ENCODE measurements around the gene IL1RAPL1.
"Not testable (repeated sequence)": the region's sequence is repeated elsewhere in the genome, so short reads cannot be mapped to it uniquely, and the experiment has no call there.

The IL1RAPL1 gene

GRCh38 chrX:29285664-29286063, 698.4 kb downstream of the IL1RAPL1 start:
- DNase-seq, result no peak

DNA sequence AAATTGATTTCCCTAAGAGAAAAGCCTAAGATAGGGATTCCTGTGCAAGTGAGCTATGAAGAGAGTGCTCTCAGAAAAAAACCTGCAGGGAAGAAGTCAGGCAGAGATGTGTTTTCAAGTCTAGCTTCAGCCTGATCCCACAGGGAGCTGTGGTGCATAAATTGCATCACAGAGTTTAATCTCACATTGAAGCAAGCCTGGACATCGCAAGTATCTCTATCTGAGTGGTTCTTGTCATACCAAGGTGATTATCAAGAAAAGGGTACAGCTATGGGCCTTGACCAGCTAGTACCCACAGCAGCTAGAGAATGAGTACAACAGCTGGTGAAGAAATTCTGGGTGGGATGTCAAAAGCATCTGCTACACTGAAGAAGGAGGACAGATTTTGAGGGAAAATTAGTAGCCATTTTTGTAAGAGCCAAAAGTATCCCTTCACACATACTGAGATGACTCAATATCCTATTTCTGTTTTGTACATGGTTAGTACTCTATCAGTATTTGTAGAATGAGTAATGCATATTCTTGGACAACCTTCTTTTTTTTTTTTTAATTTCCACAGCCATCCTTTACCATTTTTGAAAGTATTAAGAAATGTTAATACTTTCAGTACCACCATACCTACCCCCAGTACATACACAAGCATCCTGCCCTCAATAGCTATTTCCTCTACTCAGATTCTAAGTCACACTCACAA, 708.9 kb downstream of the IL1RAPL1 start:
- peak; percentile 32 for DNase-seq

DNA sequence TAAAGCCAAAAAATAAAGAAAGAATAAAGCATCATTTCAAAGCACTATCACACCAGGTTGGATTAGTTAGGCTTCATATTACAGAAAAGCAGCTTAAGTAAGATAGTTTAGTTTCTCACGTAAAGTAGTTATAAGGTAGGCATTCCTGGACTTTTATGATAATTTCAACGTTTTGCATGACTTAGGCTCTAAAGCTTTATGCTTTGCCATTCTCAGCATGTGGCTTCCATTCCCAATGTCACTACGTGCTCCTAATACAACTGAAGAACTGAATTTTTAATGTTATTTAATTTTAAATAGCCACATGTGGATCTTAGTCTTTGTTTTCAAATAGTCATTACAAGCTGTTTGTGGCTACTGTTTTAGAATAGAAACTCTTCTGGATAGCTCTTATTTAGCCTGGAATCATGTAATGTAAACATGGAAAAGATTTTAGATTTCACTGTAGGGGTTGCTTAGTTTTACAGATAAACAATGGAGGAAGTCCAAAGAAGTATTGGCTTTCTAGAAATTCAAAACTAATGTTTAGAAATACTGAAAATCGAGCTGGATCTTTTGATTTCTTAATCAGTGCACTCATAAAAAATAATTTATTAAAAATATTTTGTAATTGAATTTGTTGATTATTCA, 710.0 kb downstream of the IL1RAPL1 start:
- DNase-seq, result no peak

DNA sequence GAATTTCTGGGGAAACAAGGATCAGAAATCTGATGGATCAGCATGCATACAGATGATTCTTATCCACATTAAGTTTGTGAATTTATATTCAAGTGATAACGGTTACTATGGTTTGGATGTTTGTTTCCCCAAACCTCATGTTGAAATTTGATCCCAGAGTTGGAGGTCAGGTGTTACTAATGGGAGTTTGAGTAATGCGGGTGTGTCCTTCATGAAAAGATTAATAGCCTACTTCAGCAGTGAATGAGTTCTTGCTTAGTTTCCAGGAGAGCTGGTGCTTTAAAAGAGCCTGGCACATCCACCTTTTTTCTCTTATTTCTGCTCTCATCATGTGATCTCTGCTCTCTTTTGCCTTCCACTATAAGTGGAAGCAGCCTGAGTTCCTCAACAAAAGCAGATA, 712.4 kb downstream of the IL1RAPL1 start:
- DNase-seq, result no peak

GRCh38 chrX:29308726-29309125, 721.5 kb downstream of the IL1RAPL1 start:
- no peak for DNase-seq

DNA sequence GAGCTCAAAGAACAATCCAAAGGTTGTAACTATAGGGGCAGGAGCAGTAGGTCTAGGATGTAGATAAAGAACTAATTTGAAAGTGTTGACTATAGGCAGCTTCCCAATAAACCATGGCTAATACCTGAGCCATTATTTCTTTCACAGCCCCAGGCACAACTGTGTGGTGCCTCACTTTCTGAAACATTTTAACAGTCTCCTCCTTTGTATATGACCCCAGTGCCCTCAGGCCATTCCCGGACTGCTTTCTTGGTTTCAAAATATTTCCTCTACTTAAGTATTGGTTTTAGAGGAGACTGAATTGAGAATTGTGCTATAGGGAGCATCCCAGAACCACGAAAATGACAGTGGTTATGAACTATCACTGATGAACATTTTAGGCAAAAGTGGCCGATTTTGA, 728.7 kb downstream of the IL1RAPL1 start:
- DNase-seq, result no peak

- DNase-seq, result peak; percentile 81
Observed at GRCh38 chrX:29318012-29318411, 730.8 kb downstream of the IL1RAPL1 start.

DNA sequence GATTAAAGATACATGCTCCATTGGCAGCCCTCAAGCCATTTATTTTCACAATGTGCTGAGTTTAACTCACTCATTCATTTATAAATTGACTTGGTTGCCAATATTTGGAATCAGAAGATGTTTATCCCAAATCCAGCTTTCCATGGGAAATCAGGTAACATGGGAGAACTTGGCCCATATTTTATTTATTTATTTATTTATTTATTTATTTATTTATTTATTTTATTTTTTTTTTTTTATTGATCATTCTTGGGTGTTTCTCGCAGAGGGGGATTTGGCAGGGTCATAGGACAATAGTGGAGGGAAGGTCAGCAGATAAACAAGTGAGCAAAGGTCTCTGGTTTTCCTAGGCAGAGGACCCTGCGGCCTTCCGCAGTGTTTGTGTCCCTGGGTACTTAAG, 745.2 kb downstream of the IL1RAPL1 start:
- DNase-seq, result not testable (repeated sequence)

DNA sequence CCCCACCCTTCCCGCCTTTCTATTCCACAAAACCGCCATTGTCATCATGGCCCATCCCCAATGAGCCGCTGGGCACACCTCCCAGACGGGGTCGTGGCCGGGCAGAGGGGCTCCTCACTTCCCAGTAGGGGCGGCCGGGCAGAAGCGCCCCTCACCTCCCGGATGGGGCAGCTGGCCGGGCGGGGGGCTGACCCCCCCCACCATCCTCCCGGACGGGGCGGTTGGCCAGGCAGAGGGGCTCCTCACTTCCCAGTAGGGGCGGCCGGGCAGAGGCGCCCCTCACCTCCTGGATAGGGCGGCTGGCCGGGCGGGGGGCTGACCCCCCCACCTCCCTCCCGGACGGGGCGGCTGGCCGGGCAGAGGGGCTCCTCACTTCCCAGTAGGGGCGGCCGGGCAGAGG, 745.8 kb downstream of the IL1RAPL1 start:
- DNase-seq, result not testable (repeated sequence)

GRCh38 chrX:29348288-29348687, 761.0 kb downstream of the IL1RAPL1 start:
- peak; percentile 53 for DNase-seq

GRCh38 chrX:29359276-29359675, 772.0 kb downstream of the IL1RAPL1 start:
- no peak for DNase-seq

- not testable (repeated sequence) for DNase-seq
Observed at GRCh38 chrX:29374765-29375164, 787.5 kb downstream of the IL1RAPL1 start.

DNA sequence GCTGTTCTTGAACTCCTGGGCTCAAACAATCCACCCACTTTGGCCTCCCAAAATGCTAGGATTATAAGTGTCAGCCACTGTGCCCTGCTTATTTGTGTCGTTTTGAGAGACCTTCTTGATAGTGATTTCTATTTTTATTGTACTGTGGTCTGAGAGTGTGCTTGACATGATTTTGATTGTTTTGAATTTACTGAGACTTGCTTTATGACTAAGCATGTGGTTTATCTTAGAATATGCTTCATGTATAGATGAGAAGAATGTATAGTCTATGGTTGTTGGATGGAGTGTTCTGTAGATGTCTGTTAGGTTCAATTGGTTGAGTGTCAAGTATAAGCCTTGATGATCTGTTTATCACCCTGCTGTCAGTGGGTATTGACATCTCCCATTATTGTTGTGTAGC, 789.3 kb downstream of the IL1RAPL1 start:
- no peak for DNase-seq

- no peak for DNase-seq
Observed at GRCh38 chrX:29382811-29383210, 795.6 kb downstream of the IL1RAPL1 start.

- no peak for DNase-seq
Observed at GRCh38 chrX:29388509-29388908, 801.3 kb downstream of the IL1RAPL1 start.

DNA sequence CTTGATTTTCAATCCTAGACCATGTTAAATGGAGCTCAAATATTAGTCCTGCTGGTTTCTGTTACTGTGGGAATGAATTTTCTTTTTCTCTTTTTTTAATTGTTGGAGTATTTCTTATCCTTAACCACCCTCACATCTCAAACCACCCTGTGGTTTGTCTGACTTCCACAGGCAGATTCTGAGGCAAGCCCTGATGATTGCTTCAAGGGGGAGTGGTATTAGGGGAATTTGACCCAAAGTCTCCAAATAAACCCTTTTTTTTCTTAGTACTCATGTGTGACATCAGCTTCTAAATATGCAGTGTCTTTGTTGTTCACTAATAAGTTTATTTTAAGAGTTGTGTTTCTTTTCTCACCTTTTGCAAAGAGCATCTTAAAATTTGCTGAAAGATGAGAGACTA, 810.3 kb downstream of the IL1RAPL1 start:
- peak; percentile 53 for DNase-seq

DNA sequence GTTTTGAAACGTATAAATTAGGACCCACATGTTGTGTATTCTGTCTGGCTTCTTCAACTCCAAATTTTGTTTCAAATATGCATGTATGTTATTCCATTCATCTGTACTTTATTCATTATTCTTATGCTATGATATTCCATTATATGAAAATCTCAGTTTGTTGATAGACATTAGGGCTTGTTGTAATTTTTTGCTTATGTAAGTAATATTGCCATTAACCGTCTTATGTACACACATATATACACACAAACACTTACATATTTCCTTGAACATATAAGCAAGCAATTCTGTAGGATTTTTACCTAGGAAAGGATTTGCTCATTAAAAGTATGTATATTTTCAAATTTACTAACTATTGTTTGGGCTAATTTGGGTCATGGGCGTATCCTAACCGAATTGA, 820.1 kb downstream of the IL1RAPL1 start:
- no peak for DNase-seq

DNA sequence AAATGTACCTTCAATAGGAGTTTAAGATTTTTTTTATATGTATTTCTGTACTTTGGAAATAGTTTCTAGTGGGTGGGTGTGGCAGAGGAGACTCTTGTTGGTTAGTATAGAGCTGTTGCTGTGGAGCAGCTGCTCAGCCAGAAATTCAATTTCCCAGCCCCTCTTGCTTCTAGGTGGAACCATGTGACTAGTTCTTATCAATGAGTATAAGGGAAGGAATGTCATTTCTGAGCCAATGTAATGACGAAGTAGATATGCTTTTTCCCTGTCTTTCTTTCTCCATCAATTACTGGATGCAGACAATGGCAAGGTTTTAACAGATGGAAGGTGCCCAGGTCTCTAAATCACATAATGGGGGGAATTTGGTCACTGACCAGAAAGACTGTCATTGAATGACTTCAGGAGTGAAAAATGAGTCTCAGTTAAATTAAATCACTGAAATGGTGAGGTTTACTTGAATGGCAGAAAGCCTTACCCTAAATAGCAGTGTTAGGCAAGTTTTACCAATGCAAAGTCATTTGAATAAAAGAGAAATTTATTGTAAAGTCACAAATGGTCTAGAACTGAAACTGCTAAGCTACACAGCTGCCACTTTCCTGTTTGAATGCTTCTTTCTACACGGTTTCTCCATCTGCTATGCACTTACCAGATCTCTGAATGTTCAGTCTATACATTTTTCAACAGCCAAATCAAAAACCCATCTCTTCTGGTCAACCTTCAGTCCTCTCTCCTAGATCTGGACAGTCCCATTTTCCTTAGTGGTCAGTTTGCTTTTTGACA, 832.7 kb downstream of the IL1RAPL1 start:
- DNase-seq, result peak; percentile 34

GRCh38 chrX:29422034-29422433, 834.8 kb downstream of the IL1RAPL1 start:
- DNase-seq, result no peak

DNA sequence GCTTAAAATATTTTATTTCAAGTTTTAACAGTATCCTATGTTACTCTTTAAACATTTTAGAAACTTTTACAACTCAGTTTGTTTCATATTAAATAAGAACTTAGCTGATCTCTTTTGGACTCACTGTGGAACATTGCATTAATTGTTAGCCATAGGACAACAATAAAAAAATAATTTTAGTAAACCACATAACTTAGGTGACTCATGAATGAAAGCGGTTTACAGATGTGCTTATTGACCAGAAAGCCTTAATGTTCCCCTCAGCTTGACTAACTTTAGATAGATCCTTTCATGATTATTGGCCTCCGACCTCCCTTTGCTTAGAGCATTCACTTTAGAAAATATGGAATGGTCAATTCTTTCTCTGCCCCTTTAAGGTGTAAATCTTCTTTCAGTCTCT, 844.6 kb downstream of the IL1RAPL1 start:
- DNase-seq, result no peak

- DNase-seq, result no peak
Observed at GRCh38 chrX:29432534-29432933, 845.3 kb downstream of the IL1RAPL1 start.

- DNase-seq, result no peak
Observed at GRCh38 chrX:29434939-29435338, 847.7 kb downstream of the IL1RAPL1 start.

DNA sequence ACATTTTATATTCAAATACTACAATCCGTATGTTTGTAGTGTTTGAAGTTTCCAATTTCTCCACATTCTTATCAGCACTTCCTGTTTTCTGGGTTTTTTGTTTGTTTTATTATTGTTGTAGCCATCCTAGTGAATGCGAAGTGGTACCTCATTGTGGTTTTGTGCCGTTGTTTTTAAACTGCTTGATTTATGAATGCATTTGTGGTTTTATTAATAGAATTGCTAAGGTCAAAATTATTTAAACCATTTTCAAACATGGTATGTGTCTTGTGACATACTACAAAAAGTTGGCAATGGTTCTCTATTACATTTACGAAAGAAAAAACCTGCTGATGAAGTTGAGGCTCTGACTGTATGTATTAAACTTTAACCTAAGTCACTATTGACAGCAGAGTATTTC, 848.1 kb downstream of the IL1RAPL1 start:
- no peak for DNase-seq

- DNase-seq, result peak; percentile 10
Observed at GRCh38 chrX:29447867-29448266, 860.6 kb downstream of the IL1RAPL1 start.

All from fibroblast of skin of right biceps (primary cell).